ENCODE results near the gene MRPS2. TPM values are rescaled to one million over a fixed set of nuclear protein-coding genes. Genes with fewer than 3 reads are reported as not detected.
A peak's percentile ranks its signal among the peaks of the same experiment; 100 is the strongest.

Gene MRPS2
- total and polyA plus RNA-seq, 3 experiments from 2014 or later = 50.9 to 71.0 (median 66.7) TPM

GRCh38 chr9:135517407-135517822, 16.9 kb downstream of the MRPS2 start:
- peaks cover 0 to 2% (median 0%) of the 10 kb centered on the region in 5 donors for H3K9me3 Mint-ChIP-seq
- H3K36me3 Mint-ChIP-seq = no peaks in the 10 kb centered on the region
- H3K36me3 ChIP-seq (ENCODE audit: insufficient read depth, low read length) = no peaks in the 10 kb centered on the region
- H3K27me3 ChIP-seq (ENCODE audit: insufficient read depth, low read length, poor library complexity, severe bottlenecking) = no peaks in the 10 kb centered on the region
- CTCF ChIA-PET = interaction anchor here (1.1 kb wide), 1 partner anchor 12 kb away, joined by 4 read pairs; no protein-coding TSS in a partner anchor
- H3K9me3 ChIP-seq (ENCODE audit: low read length) = no peaks in the 10 kb centered on the region
- no peaks in the 10 kb centered on the region for H3K4me1 Mint-ChIP-seq
- POLR2A ChIA-PET = no interaction called here
- DNase-seq = no peak
- no peak overlapping the region for H3K27ac ChIP-seq (ENCODE audit: low read depth, low read length)
- no peaks in the 10 kb centered on the region for H3K4me1 ChIP-seq (ENCODE audit: insufficient read depth, low read length)
- H3K27ac Mint-ChIP-seq = no peak overlapping the region
- H3K4me3 Mint-ChIP-seq = no peak overlapping the region
- H3K4me3 ChIP-seq (ENCODE audit: low read length) = no peak overlapping the region
- peaks cover 0 to 4% of the 10 kb centered on the region in 2 donors for H3K27me3 Mint-ChIP-seq

GRCh38 chr9:135519179-135519971, 18.9 kb downstream of the MRPS2 start:
- no peak for DNase-seq
- CTCF ChIA-PET = no interaction called here
- no peaks in the 10 kb centered on the region for H3K4me1 Mint-ChIP-seq

DNA sequence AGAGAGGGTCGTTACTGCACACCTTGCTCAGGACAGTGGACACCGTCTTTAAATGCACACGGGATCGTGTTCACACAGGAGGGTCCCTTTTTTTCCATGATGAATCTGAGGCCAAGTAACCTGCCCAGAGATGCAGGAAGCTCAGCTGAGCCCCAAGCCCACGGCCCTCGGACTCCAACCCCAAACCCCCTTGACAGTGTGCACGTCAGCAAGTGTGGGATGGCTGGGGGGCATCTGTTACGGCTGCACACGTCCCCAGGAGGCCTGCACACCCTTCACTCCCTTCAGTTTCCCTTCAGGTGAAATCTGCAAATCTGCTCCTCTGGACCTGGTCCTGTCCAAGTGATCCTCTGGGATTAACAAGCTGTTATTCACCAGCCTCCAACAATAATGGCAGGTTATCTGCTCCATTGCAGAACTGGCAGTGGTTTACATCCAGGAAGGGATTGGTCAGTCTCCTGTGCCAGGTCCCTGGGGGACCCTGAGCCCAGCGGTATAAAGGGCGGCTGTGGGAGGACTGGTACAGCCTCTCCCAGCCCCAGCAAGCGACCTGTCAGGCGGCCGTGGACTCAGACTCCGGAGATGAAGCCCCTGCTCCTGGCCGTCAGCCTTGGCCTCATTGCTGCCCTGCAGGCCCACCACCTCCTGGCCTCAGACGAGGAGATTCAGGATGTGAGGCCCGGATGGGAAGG, 20.6 kb downstream of the MRPS2 start, which contains the start of gene LCN1:
TSS of gene LCN1 (plus strand) at position 525 of the 692 bp plus-strand sequence. CDS start at position 583, 58 bp downstream.
- no peak within 1 kb of the TSS for H3K27ac ChIP-seq (ENCODE audit: low read depth, low read length)
- Mint-ChIP-seq H3K9me3 (peaks cover 0 to 2% (median 0%) of the 10 kb centered on the region in 5 donors), H3K27me3 (peaks cover 0 to 7% of the 10 kb centered on the region in 2 donors), H3K27ac (peak within 1 kb of the TSS in 1 of 8 donors; percentile 2), H3K4me3 (no peak within 1 kb of the TSS), H3K4me1 (no peaks in the 10 kb centered on the region), H3K36me3 (no peaks in the 10 kb centered on the region)
- no peak within 1 kb of the TSS for H3K4me3 ChIP-seq (ENCODE audit: low read length)
- no peaks in the 10 kb centered on the region for H3K36me3 ChIP-seq (ENCODE audit: insufficient read depth, low read length)
- no peaks in the 10 kb centered on the region for H3K27me3 ChIP-seq (ENCODE audit: insufficient read depth, low read length, poor library complexity, severe bottlenecking)
- ChIA-PET CTCF (no interaction called here), POLR2A (no interaction called here)
- no peaks in the 10 kb centered on the region for H3K9me3 ChIP-seq (ENCODE audit: low read length)
- no peaks in the 10 kb centered on the region for H3K4me1 ChIP-seq (ENCODE audit: insufficient read depth, low read length)
- DNase-seq = no peak

More at GRCh38 chr9:135519179-135519971, 18.9 kb downstream of the MRPS2 start:
- no peaks in the 10 kb centered on the region for H3K9me3 ChIP-seq (ENCODE audit: low read length)
- no peak overlapping the region for H3K4me3 ChIP-seq (ENCODE audit: low read length)
- H3K27me3 ChIP-seq (ENCODE audit: insufficient read depth, low read length, poor library complexity, severe bottlenecking) = no peaks in the 10 kb centered on the region
- H3K27ac ChIP-seq (ENCODE audit: low read depth, low read length) = no peak overlapping the region
- peaks cover 0 to 7% of the 10 kb centered on the region in 2 donors for H3K27me3 Mint-ChIP-seq
- H3K27ac Mint-ChIP-seq = no peak overlapping the region
- H3K4me3 Mint-ChIP-seq = no peak overlapping the region
- H3K4me1 ChIP-seq (ENCODE audit: insufficient read depth, low read length) = no peaks in the 10 kb centered on the region
- POLR2A ChIA-PET = no interaction called here
- no peaks in the 10 kb centered on the region for H3K36me3 Mint-ChIP-seq
- peaks cover 0 to 2% (median 0%) of the 10 kb centered on the region in 5 donors for H3K9me3 Mint-ChIP-seq
- H3K36me3 ChIP-seq (ENCODE audit: insufficient read depth, low read length) = no peaks in the 10 kb centered on the region

DNA sequence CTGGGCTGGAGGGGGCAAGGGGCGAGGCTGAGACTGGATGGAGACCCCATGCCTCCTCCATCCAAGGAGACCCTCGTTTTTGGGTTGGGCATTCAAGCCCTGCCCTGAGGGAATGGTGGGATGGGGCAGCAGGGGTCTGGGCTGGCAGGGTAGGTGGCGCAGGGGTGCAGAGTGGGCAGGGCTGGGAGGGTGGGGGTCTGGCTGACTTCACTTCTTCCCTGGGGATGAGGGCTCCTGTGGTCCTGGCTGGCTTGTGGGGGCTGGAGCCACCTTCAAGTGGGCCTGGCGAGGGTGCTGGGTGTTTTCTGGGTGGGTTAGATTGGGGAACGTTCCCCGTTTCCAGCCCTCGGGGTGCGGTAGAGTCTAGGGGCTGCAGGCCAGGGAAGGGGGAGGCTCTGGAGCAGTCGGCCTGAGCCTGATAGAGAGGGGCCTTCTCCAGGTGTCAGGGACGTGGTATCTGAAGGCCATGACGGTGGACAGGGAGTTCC, 21.2 kb downstream of the MRPS2 start:
- no peaks in the 10 kb centered on the region for H3K36me3 ChIP-seq (ENCODE audit: insufficient read depth, low read length)
- peaks cover 0 to 2% (median 0%) of the 10 kb centered on the region in 5 donors for H3K9me3 Mint-ChIP-seq
- H3K4me3 Mint-ChIP-seq = no peak overlapping the region
- CTCF ChIA-PET = no interaction called here
- no peaks in the 10 kb centered on the region for H3K36me3 Mint-ChIP-seq
- no peaks in the 10 kb centered on the region for H3K27me3 ChIP-seq (ENCODE audit: insufficient read depth, low read length, poor library complexity, severe bottlenecking)
- H3K9me3 ChIP-seq (ENCODE audit: low read length) = no peaks in the 10 kb centered on the region
- no peak for DNase-seq
- no peak overlapping the region for H3K27ac Mint-ChIP-seq
- H3K4me1 Mint-ChIP-seq = no peaks in the 10 kb centered on the region
- POLR2A ChIA-PET = no interaction called here
- no peaks in the 10 kb centered on the region for H3K4me1 ChIP-seq (ENCODE audit: insufficient read depth, low read length)
- H3K27me3 Mint-ChIP-seq = peaks cover 0 to 7% of the 10 kb centered on the region in 2 donors
- no peak overlapping the region for H3K4me3 ChIP-seq (ENCODE audit: low read length)
- H3K27ac ChIP-seq (ENCODE audit: low read depth, low read length) = no peak overlapping the region

DNA sequence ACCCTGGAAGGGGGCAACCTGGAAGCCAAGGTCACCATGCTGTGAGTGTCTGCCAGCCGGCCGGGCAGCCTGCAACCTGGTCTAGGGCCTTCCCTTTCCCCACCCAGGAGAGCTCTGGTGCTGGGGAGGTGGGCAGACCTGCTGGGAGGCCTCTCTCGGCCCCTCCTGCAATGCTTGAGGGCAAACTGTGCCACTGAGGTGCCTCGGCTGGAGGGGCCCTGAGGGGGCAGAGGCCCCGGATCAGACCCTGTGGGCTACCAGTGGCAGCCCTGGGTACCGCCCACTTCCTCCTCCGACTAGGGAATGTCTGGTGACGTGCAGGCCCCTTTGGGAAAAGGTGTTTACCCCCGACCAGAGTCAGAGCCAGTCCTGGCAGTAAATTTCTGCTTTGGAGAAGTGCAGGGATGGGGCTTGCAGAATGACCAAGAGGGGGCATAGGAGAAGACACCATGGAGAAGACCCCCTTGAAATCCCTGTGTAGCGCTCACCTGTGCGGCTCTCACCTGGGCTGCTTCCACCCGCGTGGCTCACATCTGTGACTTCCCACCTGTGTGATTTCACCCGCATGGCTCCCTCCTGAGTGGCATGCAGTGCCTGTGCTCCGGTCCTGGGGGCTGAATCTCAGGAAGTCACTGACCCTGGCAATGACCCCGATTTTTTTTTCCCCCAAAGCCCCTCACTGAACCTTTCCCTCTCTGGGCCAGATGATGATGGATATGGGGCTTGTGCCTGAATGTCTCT, 21.8 kb downstream of the MRPS2 start:
- no peak overlapping the region for H3K4me3 ChIP-seq (ENCODE audit: low read length)
- Mint-ChIP-seq H3K27ac (no peak overlapping the region), H3K4me3 (no peak overlapping the region), H3K36me3 (no peaks in the 10 kb centered on the region), H3K4me1 (no peaks in the 10 kb centered on the region), H3K27me3 (peaks cover 0 to 7% of the 10 kb centered on the region in 2 donors), H3K9me3 (peaks cover 0 to 2% (median 0%) of the 10 kb centered on the region in 5 donors)
- H3K27ac ChIP-seq (ENCODE audit: low read depth, low read length) = no peak overlapping the region
- no peaks in the 10 kb centered on the region for H3K27me3 ChIP-seq (ENCODE audit: insufficient read depth, low read length, poor library complexity, severe bottlenecking)
- ChIA-PET CTCF (no interaction called here), POLR2A (no interaction called here)
- no peaks in the 10 kb centered on the region for H3K36me3 ChIP-seq (ENCODE audit: insufficient read depth, low read length)
- DNase-seq = no peak
- H3K4me1 ChIP-seq (ENCODE audit: insufficient read depth, low read length) = no peaks in the 10 kb centered on the region
- H3K9me3 ChIP-seq (ENCODE audit: low read length) = no peaks in the 10 kb centered on the region

GRCh38 chr9:135522931-135523330, 22.4 kb downstream of the MRPS2 start:
- peaks cover 0 to 7% of the 10 kb centered on the region in 2 donors for H3K27me3 Mint-ChIP-seq
- Histone ChIP-seq H3K4me3 (ENCODE audit: low read length) (no peak overlapping the region), H3K27me3 (ENCODE audit: insufficient read depth, low read length, poor library complexity, severe bottlenecking) (no peaks in the 10 kb centered on the region), H3K4me1 (ENCODE audit: insufficient read depth, low read length) (no peaks in the 10 kb centered on the region), H3K9me3 (ENCODE audit: low read length) (no peaks in the 10 kb centered on the region), H3K36me3 (ENCODE audit: insufficient read depth, low read length) (no peaks in the 10 kb centered on the region), H3K27ac (ENCODE audit: low read depth, low read length) (no peak overlapping the region)
- peaks cover 0 to 2% (median 0%) of the 10 kb centered on the region in 5 donors for H3K9me3 Mint-ChIP-seq
- H3K36me3 Mint-ChIP-seq = no peaks in the 10 kb centered on the region
- DNase-seq = no peak
- H3K4me1 Mint-ChIP-seq = no peaks in the 10 kb centered on the region
- no peak overlapping the region for H3K4me3 Mint-ChIP-seq
- POLR2A ChIA-PET = no interaction called here
- no peak overlapping the region for H3K27ac Mint-ChIP-seq
- CTCF ChIA-PET = no interaction called here

- POLR2A ChIA-PET = no interaction called here
- Mint-ChIP-seq H3K4me1 (no peaks in the 10 kb centered on the region), H3K9me3 (no peaks in the 10 kb centered on the region), H3K27ac (no peak overlapping the region), H3K36me3 (no peaks in the 10 kb centered on the region), H3K4me3 (no peak overlapping the region), H3K27me3 (peaks cover 5 to 7% of the 10 kb centered on the region in 2 donors)
- no peak for DNase-seq
- H3K9me3 ChIP-seq (ENCODE audit: low read length) = no peaks in the 10 kb centered on the region
- no peak overlapping the region for H3K27ac ChIP-seq (ENCODE audit: low read depth, low read length)
- H3K36me3 ChIP-seq (ENCODE audit: insufficient read depth, low read length) = no peaks in the 10 kb centered on the region
- H3K4me1 ChIP-seq (ENCODE audit: insufficient read depth, low read length) = no peaks in the 10 kb centered on the region
- no peak overlapping the region for H3K4me3 ChIP-seq (ENCODE audit: low read length)
- CTCF ChIA-PET = no interaction called here
- no peaks in the 10 kb centered on the region for H3K27me3 ChIP-seq (ENCODE audit: insufficient read depth, low read length, poor library complexity, severe bottlenecking)
Measured at GRCh38 chr9:135523521-135524129, 23.1 kb downstream of the MRPS2 start.
